Progenitor cell of endocrine pancreas (in vitro differentiated cells): ENCODE measurements around the gene SS18L1. TPM values are rescaled to one million over a fixed set of nuclear protein-coding genes. Genes with fewer than 3 reads are reported as not detected.

Experiments used
- DNase-seq: peaks from one replicate; pipeline ENCODE4 v3.0.0; 2021; ENCODE audit warnings: low spot score; ENCODE audit not compliant: unreplicated experiment
- H3K27ac Mint-ChIP-seq: 2 replicates; pipeline ENCODE4 v1.8.0; 2021; ENCODE audit warnings: mild to moderate bottlenecking, moderate library complexity, mixed read lengths
- H3K27me3 Mint-ChIP-seq: 2 replicates; pipeline ENCODE4 v1.8.0; 2021; ENCODE audit warnings: mixed read lengths
- H3K36me3 Mint-ChIP-seq: 2 replicates; pipeline ENCODE4 v1.8.0; 2022; ENCODE audit warnings: mixed read lengths; ENCODE audit not compliant: insufficient read depth
- H3K4me1 Mint-ChIP-seq: 2 replicates; pipeline ENCODE4 v1.8.0; 2021; ENCODE audit warnings: low read depth, mixed read lengths
- H3K4me3 Mint-ChIP-seq: 2 replicates; pipeline ENCODE4 v1.8.0; 2021; ENCODE audit warnings: low read depth, mild to moderate bottlenecking, moderate library complexity, mixed read lengths
- H3K9me3 Mint-ChIP-seq: 2 replicates; pipeline ENCODE4 v1.8.0; 2021; ENCODE audit warnings: low read depth, mixed read lengths
- CTCF ChIP-seq: fragments of 200-600 bp; sonication (generic); IDR thresholded peaks from one replicate; pipeline ENCODE4 v1.5.0; 2021; ENCODE audit warnings: antibody characterized with exemption, mild to moderate bottlenecking; ENCODE audit not compliant: unreplicated experiment
- total RNA-seq: library from RNA; stranded (reverse); gene quantifications from 2 replicates; pipeline ENCODE4 v1.2.1, GENCODE V29; 2021

The SS18L1 gene
- total RNA-seq, 1 donor from 2014 or later = 29.8 TPM

- no peak for DNase-seq
- no peak for TF ChIP-seq CTCF
- H3K4me3 Mint-ChIP-seq = no peak overlapping the region
- H3K4me1 Mint-ChIP-seq = peaks cover 6% of the 10 kb centered on the region
- H3K27me3 Mint-ChIP-seq = no peaks in the 10 kb centered on the region
- no peaks in the 10 kb centered on the region for H3K9me3 Mint-ChIP-seq
- H3K36me3 Mint-ChIP-seq = peaks cover 17% of the 10 kb centered on the region
- H3K27ac Mint-ChIP-seq = no peak overlapping the region
Measured at GRCh38 chr20:62158541-62158940, 15.0 kb downstream of the SS18L1 start.

DNA sequence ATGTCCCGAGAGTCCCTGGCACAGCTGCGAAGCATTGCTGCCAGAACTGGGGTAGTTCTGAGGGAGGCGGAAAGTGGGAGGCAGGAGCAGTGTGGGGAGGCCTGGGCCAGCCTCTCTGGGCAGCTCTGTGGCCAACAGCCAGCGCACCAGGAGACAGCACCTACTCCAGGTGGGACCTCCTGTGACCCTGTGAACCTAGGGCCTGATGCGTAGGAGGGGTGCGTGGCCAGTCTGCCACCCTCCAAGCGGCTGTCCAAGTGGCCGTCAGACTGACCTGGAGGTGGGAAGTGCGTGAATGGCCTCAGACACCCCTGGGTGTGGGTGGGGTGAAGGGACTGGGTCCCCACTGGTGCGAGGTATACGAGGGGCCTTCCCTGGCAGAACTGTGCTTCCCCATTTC, 15.5 kb downstream of the SS18L1 start:
- no peak overlapping the region for H3K4me3 Mint-ChIP-seq
- H3K27ac Mint-ChIP-seq = no peak overlapping the region
- no peaks in the 10 kb centered on the region for H3K9me3 Mint-ChIP-seq
- no peaks in the 10 kb centered on the region for H3K27me3 Mint-ChIP-seq
- DNase-seq = no peak
- TF ChIP-seq CTCF = no peak
- peaks cover 12% of the 10 kb centered on the region for H3K36me3 Mint-ChIP-seq
- peaks cover 6% of the 10 kb centered on the region for H3K4me1 Mint-ChIP-seq

GRCh38 chr20:62159839-62160238, 16.3 kb downstream of the SS18L1 start:
- Mint-ChIP-seq H3K4me3 (no peak overlapping the region), H3K27ac (no peak overlapping the region), H3K9me3 (no peaks in the 10 kb centered on the region), H3K4me1 (peaks cover 6% of the 10 kb centered on the region), H3K27me3 (no peaks in the 10 kb centered on the region), H3K36me3 (peaks cover 6% of the 10 kb centered on the region)
- TF ChIP-seq CTCF = no peak
- DNase-seq = no peak

DNA sequence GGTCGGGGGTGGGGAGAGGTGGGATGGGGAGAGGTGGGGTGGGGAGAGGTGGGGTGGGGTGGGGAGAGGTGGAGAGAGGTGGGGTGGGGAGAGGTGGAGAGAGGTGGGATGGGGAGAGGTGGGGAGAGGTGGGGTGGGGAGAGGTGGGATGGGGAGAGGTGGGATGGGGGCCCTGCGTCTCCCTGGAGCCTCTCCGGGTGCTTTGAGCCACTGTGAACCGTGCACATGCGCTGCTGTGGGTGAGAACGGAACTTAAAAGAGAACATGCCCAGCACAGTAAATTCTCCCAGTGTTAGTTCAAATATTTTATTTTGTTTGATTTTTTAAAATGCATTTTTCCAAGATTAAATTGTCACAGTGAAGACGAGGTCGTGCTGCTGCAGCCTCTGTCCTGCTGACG, 16.7 kb downstream of the SS18L1 start:
- no peak overlapping the region for H3K4me3 Mint-ChIP-seq
- H3K27me3 Mint-ChIP-seq = no peaks in the 10 kb centered on the region
- no peak for DNase-seq
- no peak for TF ChIP-seq CTCF
- H3K27ac Mint-ChIP-seq = no peak overlapping the region
- peaks cover 5% of the 10 kb centered on the region for H3K36me3 Mint-ChIP-seq
- H3K4me1 Mint-ChIP-seq = peaks cover 6% of the 10 kb centered on the region
- H3K9me3 Mint-ChIP-seq = no peaks in the 10 kb centered on the region

DNA sequence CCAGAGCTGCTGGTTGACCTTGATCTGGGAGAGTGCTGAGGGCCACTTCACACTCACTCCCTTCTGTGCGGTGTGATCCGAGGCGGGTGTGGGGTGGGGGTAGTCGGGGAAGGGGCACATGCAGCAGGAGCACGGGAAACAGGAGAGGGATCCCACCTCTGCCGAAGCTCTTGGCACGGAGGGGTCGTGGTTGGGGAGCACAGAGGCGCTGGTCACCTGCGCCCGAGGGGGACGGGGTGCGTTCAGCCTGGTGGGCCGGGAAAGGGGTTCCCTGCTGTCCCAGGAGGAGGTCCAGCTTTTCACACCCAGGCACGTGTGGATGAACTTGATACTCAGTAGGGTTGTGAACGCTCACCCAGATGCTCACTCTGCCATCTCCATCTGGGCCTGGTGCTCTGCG, 17.3 kb downstream of the SS18L1 start:
- H3K9me3 Mint-ChIP-seq = no peaks in the 10 kb centered on the region
- TF ChIP-seq CTCF = no peak
- H3K4me1 Mint-ChIP-seq = peaks cover 6% of the 10 kb centered on the region
- H3K36me3 Mint-ChIP-seq = peaks cover 6% of the 10 kb centered on the region
- no peak for DNase-seq
- no peak overlapping the region for H3K27ac Mint-ChIP-seq
- H3K27me3 Mint-ChIP-seq = no peaks in the 10 kb centered on the region
- no peak overlapping the region for H3K4me3 Mint-ChIP-seq
